ENCODE measurements around the gene SPANXC.
"Not testable (repeated sequence)": the region's sequence is repeated elsewhere in the genome, so short reads cannot be mapped to it uniquely, and the experiment has no call there.

The SPANXC gene, protein sequence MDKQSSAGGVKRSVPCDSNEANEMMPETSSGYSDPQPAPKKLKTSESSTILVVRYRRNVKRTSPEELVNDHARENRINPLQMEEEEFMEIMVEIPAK

DNA sequence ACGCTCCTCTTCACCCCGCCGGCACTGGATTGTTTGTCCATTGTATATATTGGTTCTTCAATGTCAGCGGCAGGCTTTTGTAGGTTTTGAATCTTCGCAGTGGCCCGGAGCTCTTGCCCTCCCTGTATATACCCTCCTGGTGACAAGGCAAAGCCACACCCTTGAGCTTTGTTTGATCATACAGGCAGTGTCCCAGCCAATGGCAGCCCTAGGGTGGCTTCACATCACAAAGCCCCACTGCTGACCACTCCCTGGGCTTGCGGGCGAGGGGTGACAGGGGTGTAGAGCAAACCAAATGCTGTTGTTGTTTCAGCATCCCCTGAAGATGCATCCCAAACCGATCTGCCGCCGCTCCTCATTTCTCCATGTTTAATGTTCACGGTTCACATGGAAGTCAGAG lies at the start of gene SPANXC:
TSS of gene SPANXC (minus strand) at position 101 of the 400 bp plus-strand sequence. CDS start at position 41, 60 bp downstream.
- DNase-seq: not testable (repeated sequence)

DNA sequence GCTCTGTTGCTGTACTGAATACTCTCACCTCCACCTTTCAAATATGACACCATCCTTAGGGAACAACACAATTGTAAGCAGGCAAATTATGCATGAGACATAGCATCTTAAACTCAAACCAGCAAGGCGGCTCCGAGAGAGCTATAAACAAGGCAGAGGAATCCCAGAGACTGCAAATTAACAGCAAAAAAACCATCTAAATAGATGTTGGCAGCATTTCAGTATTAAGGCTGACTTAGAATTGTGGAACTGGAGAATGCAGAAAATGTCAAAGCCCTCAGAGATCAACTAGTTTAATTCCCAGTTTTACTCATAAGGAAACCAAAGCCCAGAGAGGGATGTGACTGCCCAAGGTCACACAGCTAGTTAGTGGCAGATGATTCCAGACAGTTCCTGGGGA lies 37.2 kb upstream of the SPANXC start:
- peak; percentile 4 for DNase-seq

DNA sequence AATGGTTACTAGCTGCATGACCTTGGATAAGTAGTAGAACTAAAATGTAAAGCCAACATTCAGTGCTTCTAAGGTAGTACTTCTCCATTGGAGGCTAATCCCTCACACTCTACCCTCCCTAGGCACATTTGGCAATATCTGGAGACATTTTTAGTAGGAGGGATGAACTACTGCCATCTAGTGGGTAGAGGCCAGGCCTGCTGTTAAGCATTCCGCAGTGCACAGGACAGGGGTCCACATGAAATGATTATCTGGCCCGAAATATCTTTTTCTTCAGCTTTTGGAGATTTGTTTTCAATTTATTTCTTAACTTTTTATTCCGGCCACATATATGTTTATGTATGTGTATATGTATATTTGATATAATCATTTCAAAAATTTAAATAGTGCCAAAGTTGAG lies 36.0 kb upstream of the SPANXC start:
- peak; percentile 6 for DNase-seq

DNA sequence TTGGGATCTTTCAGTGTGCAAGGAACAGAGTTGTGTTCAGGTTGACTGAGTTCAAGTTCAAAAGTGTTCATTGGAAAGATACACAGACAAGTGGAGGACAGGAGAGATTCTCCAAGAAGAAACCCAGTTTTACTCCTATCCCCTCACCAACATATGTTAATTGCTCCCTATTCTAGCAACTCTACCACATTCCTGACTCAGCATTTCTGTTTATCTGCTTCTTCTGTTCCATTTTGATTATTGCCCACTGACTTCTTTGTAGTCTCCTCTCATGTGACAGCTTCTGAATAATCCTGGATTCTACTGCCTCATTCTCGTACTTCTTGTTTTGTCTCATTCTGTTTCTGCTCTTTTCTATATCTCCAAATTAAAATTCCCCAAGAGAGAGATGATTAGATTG lies 15.8 kb upstream of the SPANXC start:
- no peak for DNase-seq

DNA sequence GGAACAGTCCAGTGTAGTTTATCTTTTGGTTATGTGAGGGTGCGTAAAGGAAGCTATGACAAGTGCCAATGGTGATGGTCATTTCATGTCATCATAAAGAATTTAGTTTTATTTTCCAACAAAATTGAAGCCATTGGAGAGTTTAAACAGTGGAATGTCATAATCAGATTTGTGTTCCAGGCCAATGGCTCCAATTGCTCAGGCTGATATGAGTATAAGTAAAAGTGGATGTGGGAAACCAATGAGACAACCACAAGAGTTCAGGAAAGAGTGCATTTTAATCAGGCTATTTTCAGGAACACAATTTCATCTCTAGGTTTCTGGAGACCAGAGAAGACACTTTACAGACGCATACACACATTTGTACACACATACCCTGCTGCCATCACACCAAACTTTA lies 20.7 kb downstream of the SPANXC start:
- no peak for DNase-seq

DNA sequence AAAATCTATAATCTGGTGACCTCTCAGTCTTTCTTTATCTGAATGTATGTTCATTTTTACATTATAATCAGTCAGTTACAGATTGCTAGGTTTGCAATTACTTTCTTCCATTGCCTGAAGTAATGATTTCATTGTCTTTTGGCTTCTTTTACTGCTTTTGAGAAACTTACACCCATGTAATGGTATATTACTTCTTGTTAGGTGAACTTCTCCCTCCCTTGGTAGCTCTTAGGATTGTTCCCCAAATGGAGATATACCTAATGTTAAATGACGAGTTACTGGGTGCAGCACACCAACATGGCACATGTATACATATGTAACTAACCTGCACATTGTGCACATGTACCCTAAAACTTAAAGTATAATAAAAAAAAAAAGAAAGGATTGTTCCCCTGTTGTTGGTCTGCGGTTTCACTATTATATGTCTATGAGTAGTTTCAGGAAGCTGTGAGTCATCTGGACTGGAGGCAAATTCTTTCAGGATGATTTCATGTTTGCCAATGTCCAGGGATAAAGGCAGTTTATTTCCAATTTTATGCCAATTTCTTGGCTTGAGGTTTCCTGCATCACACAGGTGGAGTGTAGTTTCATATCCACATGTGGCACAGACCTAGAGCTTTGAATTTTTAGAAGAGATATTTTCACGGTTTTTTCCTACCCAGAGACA lies 21.8 kb downstream of the SPANXC start:
- peak; percentile 74 for DNase-seq

DNA sequence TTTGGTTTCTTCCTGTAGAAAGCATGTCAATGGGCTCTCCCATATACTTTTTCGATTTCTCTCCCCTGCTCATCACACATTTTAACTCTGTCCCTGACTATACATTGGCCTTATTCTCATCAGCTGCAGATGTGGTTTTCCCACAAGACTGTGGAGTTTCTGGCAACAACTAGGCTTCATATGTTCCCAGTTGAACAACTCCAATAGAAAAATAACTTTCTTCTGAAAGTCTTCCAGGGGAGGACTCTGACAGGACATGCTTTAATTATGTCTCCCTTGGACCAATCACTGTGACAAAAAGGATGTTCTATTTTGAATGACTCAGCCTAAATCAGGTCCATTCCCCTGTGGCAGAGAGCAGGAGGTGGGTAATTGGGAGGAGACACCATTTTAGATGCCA lies 28.1 kb downstream of the SPANXC start:
- peak; percentile 15 for DNase-seq

DNA sequence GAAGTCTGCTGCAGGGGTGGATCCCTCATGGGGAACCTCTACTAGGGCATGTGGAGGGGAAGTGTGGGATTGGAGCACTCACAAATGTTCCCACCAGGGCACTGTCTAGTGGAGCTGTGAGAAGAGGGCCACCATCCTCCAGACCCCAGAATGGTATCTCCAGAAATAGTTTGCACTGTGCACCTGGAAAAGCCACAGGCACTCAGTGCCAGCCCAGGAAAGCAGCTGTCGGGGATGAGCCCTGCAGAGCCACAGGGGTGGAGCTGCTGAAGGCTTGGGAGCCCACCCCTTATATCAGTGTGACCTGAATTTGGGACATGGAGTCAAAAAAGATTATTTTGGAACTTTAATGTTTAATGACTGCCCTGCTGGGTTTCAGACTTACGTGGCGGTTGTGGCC lies 40.4 kb downstream of the SPANXC start:
- no peak for DNase-seq

Measured in fibroblast of skin of right biceps (primary cell).